ENCODE results near the gene UCHL1.

DNA sequence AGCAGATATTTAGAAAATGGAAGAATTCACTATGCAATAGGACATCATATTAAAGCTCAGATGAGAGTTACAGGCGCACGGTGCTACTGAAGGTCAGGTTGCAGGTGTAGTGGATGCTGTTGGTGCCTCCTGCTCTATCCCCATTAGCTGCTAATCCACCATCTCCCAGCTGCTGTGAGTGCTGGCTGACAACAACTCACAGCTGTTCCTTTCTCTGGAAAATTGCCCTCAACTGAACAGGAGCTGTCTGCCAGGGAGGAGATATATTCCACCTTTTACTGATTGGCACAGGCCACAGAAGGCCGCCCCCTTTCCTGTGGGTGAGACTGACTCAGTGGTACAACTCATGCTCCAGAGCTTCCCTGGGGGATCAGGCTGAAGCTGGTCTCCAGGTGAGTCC is 48.7 kb downstream of the UCHL1 start:
- TF ChIP-seq, protein P1, sequence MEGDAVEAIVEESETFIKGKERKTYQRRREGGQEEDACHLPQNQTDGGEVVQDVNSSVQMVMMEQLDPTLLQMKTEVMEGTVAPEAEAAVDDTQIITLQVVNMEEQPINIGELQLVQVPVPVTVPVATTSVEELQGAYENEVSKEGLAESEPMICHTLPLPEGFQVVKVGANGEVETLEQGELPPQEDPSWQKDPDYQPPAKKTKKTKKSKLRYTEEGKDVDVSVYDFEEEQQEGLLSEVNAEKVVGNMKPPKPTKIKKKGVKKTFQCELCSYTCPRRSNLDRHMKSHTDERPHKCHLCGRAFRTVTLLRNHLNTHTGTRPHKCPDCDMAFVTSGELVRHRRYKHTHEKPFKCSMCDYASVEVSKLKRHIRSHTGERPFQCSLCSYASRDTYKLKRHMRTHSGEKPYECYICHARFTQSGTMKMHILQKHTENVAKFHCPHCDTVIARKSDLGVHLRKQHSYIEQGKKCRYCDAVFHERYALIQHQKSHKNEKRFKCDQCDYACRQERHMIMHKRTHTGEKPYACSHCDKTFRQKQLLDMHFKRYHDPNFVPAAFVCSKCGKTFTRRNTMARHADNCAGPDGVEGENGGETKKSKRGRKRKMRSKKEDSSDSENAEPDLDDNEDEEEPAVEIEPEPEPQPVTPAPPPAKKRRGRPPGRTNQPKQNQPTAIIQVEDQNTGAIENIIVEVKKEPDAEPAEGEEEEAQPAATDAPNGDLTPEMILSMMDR (IDR thresholded peaks at IDR 0.05; ENCODE audit: poor library complexity, severe bottlenecking), result no peak
- no peak for TF ChIP-seq MXI1 (conservative IDR thresholded peaks at IDR 0.05; ENCODE audit: poor library complexity, severe bottlenecking)
- no peak for TF ChIP-seq POLR2AphosphoS5 (IDR thresholded peaks at IDR 0.05)
- no peak for TF ChIP-seq EZH2 (IDR thresholded peaks at IDR 0.05; ENCODE audit: borderline replicate concordance, insufficient read depth, low read length, poor library complexity, severe bottlenecking)
- TF ChIP-seq RAD21 (conservative IDR thresholded peaks at IDR 0.05), result no peak
- no peak for TF ChIP-seq TAF1 (IDR thresholded peaks at IDR 0.05; ENCODE audit: low read depth)
- TF ChIP-seq EP300 (conservative IDR thresholded peaks at IDR 0.05; ENCODE audit: poor library complexity, severe bottlenecking), result no peak
- TF ChIP-seq, protein P2, sequence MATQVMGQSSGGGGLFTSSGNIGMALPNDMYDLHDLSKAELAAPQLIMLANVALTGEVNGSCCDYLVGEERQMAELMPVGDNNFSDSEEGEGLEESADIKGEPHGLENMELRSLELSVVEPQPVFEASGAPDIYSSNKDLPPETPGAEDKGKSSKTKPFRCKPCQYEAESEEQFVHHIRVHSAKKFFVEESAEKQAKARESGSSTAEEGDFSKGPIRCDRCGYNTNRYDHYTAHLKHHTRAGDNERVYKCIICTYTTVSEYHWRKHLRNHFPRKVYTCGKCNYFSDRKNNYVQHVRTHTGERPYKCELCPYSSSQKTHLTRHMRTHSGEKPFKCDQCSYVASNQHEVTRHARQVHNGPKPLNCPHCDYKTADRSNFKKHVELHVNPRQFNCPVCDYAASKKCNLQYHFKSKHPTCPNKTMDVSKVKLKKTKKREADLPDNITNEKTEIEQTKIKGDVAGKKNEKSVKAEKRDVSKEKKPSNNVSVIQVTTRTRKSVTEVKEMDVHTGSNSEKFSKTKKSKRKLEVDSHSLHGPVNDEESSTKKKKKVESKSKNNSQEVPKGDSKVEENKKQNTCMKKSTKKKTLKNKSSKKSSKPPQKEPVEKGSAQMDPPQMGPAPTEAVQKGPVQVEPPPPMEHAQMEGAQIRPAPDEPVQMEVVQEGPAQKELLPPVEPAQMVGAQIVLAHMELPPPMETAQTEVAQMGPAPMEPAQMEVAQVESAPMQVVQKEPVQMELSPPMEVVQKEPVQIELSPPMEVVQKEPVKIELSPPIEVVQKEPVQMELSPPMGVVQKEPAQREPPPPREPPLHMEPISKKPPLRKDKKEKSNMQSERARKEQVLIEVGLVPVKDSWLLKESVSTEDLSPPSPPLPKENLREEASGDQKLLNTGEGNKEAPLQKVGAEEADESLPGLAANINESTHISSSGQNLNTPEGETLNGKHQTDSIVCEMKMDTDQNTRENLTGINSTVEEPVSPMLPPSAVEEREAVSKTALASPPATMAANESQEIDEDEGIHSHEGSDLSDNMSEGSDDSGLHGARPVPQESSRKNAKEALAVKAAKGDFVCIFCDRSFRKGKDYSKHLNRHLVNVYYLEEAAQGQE (IDR thresholded peaks at IDR 0.05; ENCODE audit: borderline replicate concordance), result no peak
